GM19324 (cell line): ENCODE data around the gene RGS10.
A peak's percentile ranks its signal among the peaks of the same experiment; 100 is the strongest.

Source experiments
- ATAC-seq: cut with Tn5 transposase; IDR thresholded peaks from one replicate; pipeline ENCODE4 v1.9.1; 2021; ENCODE audit warnings: mild to moderate bottlenecking, moderate library complexity; ENCODE audit not compliant: unreplicated experiment, low FRiP score

The RGS10 gene

DNA sequence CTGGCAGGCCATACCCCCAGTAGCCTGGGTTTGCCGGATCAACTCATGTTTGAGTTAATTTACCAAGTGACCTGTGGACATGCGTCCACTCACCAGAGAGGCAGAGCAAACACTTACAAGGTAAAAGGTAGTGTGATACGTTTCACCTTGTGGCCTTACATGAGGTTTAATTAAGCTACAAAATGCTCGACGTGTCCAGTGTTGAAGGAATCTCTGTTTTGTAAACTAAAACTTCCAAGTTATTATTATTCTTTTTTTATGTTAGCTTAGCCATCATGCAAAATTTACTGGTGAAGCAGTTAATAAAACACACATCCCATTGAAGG lies 42.9 kb downstream of the RGS10 start:
- ATAC-seq: no peak

DNA sequence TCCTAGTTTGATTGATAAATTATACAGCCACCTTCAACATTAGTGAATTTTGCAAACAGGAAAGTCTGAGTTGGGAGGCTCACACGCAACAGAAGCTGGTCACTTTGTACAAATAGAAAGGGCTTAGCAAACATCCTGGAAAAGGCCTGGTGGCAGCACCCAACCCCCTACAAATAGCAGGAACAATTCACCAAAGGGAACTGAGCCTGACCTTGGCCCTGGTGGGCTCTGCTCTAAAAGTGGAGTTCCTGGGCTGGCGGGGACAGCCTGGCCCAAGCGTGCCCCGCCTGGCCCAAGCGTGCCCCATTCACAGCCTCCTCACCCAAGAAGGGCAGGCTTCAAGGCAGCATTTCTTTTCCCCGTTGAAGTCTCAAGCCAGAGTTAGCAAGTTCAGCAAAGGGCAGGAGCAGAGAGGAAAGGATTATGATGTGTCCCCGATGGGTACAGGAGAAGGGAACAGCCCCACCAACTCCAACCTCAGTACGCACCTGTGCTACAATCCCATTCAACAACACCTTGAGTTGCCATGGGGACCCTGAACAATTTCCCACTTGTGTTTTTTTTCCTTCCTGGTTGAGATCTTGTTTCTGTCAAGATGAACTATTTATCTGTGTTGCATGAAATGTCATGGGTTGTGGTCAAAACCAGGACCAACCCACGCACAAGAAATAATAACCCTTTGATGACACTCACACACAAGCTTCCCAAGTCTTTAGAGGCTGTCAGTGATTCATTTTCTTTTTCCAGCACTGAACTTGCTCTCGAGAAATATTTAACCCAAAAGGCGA lies 43.4 kb downstream of the RGS10 start:
- no peak for ATAC-seq

DNA sequence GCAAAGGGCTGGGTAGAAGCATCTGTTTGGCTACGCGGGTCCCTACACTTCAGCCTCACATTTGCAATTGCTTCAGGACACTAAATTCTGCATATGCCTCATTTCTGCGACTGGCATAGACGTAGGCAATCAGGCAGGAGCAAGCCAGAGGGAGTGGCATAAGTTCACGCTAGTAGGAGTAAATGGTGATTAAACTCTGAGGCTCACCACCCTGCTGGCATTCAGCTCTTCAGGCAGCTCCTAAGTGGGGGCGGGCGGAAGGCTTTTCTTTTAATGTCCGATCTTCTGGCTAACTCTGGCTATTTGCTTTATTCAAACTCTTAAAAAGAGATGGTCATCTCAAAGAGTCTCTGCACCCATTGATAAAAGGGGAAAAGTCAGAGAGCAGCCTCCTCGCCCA lies 45.3 kb downstream of the RGS10 start:
- no peak for ATAC-seq

DNA sequence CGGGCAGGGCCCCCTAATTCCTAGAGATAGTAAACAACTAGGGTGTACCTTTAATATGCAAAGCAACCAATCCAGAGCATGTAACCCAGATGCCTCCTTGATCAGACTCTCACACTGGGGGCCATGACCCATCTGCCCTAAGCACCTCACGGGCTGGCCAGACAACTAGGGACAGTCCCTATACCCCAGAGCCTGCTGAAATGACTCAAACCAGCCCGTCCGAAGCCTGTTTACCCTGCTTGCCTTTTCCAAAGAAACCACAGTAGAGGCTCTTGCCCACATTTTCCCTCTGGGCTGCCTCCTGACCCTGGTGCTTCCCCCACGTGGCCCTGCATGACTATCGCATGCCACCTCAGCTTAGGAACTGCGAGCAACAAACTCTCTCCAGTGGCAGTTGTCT lies 46.2 kb downstream of the RGS10 start:
- ATAC-seq: peak; percentile 43

DNA sequence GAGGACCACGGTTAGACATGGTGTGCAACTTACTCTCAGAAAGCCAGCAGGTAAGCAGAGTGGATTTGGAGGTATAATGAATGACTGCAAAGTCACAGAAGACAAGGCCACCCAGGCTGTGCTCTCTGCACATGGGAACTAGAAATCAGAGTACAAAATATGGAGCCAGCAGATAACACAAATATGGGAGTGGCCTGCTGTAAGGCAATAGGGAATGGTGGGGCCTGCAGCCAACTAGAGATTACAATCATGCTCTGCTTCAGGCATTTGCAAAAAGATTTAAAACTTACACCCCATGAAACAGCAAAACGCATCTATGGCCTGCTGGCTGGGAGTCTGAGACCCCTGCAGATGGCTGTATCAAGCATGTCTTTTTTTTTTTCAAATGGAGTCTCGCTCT lies 47.0 kb downstream of the RGS10 start:
- no peak for ATAC-seq

DNA sequence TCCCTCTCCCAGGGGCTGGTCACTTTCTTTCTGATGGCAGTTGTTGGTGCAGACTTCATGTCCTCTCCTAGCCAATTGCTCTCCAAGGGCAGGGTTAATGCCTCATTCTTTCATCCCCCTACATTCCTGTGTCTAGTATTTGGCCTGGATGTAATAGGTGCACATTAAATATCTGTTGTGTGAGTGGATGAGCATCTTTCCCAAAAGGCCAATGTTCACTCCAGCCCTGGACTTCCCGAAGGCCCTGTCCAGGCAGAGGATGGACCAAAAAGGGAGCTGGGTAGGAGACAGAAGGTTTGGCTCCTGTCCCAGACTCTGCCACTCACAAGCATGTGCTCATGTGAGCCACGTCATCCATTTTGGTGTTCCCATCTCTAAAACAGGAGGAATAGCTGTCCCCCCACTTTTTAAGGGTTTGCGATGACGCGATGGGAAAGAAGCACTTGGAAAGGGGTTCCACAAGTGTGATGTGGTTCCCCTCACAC lies 47.5 kb downstream of the RGS10 start:
- ATAC-seq: no peak

DNA sequence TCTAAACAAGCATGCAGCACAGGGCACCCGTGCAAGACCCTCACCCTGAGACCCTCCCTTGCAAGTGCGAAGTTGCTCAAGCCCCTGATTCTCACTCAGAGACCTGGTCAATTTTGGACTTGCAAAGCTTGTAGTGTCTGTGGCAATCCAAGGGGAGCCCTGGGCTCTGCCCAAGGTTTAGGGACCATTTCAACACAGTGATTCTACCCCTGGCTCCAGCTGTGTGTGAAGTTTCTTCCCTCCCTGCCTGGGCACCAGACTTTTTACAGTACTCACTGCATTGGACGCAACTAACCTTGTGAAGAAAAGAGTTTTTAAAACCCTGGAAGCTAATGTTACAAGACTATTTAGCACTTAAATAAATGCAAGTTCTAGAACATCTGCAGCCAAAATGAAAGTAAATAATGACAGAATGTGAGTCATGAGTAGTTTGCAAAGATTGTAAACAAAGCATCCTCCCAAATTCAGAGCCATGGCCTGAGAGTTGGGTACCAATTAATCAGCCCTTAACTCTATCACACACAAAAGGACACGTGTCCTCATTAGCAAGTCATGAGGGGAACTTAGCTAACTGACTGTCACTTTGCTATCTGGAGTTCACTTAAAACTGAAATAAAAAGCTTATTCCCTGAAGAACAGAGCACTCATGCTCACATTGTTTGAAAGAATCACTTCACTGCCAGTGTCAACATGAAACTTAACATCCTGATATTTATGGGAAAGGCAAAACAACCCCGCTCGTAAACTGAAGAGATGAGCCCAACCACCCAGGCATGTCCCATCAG lies 48.1 kb downstream of the RGS10 start:
- ATAC-seq: no peak

DNA sequence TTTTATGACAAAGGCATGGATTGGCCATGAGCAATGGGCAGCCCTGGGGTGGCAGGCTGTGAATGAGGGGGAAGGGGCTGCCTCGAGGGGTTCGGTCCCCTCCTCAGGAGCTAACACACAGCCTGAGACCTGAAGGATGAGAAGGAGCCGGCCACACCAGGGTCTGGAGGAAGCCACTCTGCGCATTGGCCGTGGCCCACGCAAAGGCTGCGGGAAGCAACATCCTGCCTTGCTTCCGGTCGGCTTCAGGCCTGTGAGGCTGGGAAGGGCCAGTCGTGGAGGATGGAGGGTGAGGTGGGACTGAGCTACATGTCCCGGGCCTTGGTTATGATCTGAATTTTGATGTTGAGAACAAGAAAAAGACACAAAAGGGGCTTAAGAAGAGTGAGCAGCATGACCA lies 49.4 kb downstream of the RGS10 start:
- no peak for ATAC-seq

DNA sequence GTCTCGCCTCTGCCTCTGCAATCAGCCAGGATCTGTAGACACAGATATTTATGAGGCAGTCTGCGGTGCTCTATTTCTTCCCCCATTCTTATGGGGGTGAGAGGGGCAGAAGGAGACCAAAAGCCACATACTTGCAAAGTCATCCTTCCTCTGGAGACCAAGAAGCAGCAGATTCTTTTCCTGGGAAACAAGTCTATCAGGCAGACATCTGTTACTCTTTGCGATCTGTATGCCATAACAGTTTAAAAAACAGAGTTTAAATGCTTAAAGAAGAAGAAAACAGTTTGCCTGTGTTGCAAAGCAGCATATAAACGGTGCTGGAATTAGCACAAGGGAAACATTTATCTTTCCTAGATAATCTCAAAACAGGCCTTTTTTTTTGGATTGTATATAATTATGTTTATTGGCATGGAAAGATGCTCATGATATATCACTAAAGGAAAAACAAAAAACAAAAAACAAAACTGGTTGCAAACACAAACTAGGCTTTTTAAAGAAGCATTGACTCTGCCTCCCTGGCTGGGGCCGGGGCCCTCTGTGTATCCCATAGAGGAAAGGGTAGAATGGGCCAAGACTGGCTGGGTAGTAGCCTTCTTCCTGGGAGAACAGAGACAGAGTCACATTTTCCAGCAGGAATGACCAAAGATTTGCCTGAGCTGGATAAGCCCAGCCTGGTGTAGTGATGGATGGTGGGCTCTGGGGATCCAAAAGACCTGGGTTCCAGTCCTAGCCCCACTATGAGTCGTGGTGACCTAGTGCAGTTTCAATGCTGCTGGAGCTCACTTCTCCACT lies 50.4 kb downstream of the RGS10 start:
- no peak for ATAC-seq

DNA sequence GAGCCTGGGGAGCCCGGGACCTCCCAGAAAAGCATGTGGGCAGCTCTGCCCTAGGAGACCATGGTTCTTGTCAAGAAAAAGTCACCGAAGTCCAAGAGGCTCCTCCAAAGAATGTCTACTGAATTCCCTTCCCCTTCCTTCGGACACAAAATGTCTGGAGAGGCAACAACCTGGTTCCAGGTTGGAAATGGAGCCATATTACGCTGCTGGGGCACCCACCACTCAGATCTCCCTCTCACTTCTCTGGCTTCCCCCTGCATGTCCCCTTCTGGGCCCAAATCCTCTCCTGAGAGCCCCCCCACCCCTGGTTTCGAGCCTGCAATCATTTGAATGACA lies 52.6 kb downstream of the RGS10 start:
- no peak for ATAC-seq

DNA sequence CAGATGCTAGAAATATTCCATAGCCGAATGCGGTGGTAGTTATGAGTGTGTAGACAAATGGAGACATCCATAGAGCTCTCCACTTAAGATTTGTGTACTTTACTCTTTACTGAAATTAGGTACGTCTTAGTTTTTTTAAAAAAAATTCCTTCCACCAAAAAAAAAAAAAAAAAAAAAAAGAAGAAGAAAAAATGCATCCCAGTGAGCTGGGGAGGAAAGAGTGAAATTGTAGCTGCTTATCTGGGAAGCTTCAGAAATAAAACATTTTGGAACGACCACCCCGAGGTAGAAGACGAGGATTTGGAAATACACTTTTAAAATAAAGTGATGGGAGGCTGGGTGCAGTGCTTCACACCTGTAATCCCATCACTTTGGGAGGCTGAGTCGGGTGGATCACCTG lies 53.8 kb downstream of the RGS10 start:
- ATAC-seq: no peak

DNA sequence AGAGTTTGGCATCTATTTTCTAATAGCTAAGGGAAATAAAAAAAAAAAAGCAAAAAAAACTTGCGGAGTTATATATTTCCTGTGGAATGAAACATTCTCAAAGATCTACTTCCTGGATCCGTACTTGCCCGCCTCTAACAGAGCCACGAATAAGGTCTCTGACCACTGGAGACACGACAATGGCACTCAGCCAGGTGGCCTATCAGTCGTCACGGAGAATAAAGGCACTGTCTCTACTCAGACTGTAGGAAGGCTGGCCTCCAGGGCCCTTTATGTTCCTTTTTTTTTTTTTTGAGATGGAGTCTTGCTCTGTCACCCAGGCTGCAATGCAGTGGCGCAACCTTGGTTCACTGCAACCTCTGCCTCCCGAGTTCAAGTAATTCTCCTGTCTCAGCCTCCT lies 58.7 kb downstream of the RGS10 start:
- no peak for ATAC-seq

DNA sequence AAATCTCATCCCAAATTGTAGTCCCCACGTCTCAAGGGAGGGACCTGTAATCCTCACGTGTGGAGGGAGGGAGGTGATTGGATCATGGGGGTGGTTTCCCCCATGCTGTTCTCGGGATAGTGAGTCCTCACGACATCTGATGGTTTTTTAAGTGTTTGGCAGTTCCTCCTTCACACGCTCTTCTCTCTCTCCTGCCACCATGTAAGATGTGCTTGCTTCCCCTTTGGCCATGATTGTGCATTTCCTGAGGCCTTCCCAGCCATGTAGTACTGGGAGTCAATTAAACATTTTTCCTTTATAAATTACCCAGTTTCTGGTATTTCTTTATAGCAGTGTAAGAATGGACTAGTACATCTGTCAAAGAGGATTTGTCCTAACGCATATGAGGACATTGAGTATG lies 59.5 kb downstream of the RGS10 start:
- no peak for ATAC-seq

DNA sequence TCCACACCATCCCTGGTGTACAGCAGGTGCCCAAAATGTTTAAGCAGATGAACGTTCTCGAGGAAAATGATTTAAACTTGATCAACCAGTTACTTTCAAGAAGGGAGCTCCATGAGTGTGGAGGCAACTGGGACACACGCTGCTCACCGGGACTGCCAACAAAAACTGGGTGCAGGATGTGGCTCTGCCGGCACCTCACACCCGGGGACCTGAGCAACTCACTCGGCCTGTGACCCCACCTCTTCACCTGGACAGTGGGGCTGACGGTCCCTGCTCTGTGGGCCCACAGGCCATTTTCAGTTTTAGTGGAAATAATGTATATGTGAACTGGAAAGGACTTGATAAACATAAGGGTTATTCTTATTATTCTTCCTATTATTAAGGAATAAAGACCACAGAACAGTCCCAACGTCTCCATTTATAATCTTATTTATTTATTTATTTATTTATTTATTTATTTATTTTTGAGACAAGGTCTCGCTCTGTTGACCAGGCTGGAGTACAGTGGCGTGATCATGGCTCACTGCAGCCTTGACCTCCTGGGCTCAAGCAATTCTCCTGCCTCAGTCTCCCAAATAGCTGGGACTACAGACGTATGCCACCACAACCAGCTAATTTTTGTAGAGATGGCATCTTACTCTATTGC lies 60.6 kb downstream of the RGS10 start:
- ATAC-seq: no peak

DNA sequence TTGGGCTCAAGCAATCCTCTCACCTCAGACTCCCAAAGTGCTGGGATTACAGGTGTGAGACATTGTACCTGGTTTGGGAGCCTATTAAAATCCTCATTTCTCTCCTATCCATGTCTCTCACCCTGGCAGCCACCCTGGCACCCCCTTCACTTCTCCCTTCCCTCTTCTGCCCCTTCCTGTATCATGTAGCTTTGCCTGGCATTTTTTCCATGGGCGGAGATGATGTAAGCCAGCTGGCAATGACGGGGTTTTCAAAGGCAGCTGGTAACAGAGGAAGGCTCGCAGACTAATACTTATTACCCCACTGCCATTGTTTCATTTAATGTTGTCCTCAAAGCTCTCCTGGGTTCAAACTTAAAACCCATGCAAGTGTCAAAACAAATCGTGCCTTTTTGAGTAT lies 61.9 kb downstream of the RGS10 start:
- no peak for ATAC-seq

DNA sequence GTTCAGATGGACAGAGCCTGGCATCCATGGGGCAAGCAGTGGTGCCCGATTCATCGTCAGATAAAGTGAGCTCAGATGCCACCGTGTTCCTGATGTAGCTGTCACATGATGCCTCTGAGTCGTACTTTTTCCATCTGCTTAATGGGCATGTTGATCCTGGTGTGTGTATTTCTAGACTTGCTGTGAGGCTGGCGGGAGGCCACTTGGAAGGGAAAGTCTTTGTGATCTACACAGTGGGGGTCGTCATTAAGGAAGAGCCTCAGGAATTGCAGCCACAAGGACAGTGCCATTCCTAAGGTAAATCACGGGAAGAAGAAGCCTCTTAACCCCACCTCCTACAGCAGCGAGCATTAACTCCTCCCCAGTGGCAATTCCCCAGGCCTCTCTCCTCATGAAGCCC lies 63.0 kb downstream of the RGS10 start:
- no peak for ATAC-seq

DNA sequence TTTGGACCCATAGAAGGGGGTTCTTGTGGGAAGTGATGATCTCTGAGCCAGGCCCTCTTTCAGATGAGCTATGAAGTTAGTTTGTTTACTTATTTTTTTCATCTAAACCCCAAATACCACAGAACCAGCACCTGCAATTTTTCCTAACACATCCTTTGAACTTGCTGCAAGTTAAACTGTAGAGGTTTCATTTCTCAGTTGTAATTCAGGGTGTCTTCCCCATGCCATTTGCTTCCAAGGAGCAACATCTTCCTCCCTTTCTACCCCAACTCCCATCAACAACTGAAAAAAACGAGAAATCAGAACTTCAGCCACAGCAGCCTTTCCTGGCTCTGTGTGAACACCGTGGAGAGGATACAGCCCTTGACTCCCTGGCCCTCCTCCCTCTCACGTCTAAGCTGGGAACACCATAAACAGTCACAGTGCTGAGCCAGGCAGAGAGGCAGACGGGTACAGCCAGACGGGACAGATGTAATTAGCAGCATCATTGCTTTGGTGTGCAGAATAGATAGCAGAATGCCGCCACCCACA lies 63.6 kb downstream of the RGS10 start:
- ATAC-seq: no peak

DNA sequence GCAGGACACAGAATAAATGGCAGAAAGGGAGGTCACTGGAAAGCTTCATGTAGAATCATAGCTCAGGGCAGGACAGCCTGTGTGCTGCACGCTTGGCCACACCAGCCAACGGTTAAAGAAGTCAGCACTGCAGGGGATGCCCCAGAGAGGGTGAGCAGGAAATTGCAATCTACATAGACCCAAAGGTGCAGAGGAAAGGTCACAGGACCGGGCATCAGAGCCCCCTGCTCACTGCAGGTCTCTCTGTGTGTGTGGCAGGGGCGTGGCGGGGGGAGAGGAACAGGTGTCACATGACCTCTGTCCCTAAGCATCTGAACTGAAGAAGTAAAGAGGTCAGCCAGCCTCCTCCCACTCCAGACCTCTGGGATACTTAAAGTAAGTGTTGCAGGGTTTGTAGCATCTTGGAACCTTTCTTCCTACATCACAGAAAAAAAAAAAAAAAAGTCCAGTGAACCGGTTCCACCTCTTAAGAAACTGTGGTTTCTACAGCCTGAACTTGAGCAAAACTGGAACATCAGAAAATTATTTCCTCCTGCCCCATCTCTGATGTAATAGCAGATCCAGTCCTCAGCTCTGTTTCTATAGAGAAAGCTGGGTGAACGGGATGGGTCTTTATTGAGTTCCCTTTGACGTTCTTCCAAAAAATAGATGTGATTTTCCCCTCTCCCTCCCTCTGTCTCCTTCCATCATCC lies 64.3 kb downstream of the RGS10 start:
- ATAC-seq: peak; percentile 79

DNA sequence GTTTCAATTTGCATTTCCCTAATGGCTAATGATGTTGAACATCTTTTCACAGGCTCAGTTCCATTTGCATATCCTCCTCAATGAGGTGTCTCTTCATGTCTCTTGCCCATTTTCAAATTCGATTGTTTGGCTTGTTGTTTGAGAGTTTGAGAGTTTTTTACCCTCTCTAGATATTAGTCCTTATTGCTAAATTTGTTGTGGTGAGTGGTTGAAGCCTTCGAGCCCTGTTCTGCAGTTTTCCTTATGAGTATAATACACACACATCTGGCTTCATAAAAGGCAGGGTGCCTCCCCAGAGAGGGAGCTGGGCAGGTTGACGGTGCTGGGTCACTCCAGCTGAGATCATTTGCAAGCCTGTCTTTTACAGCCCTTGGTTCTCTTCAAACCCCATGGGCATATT lies 65.1 kb downstream of the RGS10 start:
- ATAC-seq: peak; percentile 37

DNA sequence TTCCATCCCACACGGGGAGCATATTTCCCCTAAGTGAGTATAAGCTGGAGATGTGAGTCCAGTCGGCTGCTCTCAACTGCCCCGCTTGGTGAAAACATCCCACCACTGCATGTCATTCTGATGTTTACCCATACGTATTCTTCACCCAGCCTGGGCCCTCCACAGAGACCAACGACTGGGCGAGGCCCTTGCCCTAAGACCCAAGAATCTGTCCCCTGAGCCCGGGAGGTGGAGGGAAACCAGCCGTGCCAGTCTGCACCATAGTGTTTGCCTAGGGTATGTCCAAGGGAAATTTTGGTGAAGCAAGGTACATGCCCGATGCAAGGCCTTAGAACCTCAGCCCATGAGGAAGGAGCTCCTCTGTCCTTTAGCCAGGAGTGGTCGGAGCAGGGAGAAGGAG lies 67.9 kb downstream of the RGS10 start:
- no peak for ATAC-seq
